ENCODE data around the gene MAGEA3.
A peak's percentile ranks its signal among the peaks of the same experiment; 100 is the strongest.
"Not testable (repeated sequence)": the region's sequence is repeated elsewhere in the genome, so short reads cannot be mapped to it uniquely, and the experiment has no call there.

Gene MAGEA3, protein sequence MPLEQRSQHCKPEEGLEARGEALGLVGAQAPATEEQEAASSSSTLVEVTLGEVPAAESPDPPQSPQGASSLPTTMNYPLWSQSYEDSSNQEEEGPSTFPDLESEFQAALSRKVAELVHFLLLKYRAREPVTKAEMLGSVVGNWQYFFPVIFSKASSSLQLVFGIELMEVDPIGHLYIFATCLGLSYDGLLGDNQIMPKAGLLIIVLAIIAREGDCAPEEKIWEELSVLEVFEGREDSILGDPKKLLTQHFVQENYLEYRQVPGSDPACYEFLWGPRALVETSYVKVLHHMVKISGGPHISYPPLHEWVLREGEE

GRCh38 chrX:152697952-152698931 is at the start of gene MAGEA3:
Gene MAGEA3, plus strand, starts transcription at chrX:152698794. Its CDS starts 2,039 bp downstream, at chrX:152700833.
- not testable (repeated sequence) for DNase-seq

DNA sequence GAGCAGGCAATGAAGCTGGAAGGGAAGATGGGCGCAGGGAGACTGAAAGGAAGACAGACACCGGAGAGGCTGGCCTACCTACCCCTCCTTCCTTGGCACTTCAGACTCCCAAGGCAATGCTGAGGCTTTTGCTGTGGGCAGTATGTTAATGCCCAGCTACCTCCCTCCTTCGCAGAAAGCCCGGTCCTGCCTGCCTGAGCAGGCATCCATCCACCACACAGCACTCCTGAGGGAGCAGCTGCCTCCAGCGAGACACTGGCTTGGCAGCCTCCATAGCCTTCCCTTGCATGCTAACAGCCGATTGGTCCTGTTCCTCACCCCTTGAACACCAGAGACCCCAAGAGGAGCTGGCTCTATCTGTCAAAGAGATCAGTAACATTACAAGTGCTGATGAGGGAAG is 46.5 kb upstream of the MAGEA3 start:
- no peak for DNase-seq

- no peak for DNase-seq
Observed at GRCh38 chrX:152652467-152652866, 46.1 kb upstream of the MAGEA3 start.

DNA sequence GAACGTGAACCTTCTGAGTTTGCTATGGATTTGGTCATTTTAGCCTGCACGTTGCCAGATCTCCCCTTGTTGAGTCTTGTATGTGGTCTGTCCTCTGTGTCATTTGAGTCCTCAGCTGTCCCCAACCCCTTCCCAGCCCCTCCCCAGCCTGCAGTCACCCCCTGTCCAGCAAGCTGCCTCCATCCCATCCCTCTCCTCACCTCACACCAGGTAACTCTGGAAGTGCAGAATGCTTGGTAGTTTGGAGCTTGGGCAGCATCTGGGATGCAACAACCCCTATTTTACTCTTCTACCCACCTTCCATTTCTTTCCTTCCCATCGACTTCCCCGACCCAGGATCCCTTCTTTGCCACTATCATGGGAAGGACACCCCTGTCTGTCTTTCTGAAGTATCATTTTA is 42.5 kb upstream of the MAGEA3 start:
- no peak for DNase-seq

GRCh38 chrX:152656890-152657289 is 41.7 kb upstream of the MAGEA3 start:
- DNase-seq = no peak

DNA sequence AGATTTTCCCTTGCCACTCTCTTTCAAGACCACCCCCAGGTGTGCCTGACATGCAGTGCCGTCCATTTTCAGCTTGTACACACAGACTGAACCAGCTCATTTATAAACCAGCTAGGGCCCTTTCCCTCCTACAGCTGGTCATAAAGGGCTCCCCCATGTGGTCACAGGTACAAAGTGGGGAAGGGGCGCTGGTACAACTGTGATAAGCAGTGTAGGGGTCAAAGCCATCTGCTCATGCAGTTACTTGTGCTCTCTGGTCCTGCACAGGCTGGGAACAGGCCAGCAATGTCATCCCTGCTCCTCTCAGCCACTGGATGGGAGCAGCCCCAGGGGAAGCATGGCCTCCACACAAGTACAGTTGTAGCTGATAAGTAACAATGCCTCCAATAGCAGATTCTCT is 40.3 kb upstream of the MAGEA3 start:
- no peak for DNase-seq

- no peak for DNase-seq
Observed at GRCh38 chrX:152663086-152663485, 35.5 kb upstream of the MAGEA3 start.

- no peak for DNase-seq
Observed at GRCh38 chrX:152674135-152674534, 24.5 kb upstream of the MAGEA3 start.

- DNase-seq = not testable (repeated sequence)
Observed at GRCh38 chrX:152674652-152675051, 23.9 kb upstream of the MAGEA3 start.

DNA sequence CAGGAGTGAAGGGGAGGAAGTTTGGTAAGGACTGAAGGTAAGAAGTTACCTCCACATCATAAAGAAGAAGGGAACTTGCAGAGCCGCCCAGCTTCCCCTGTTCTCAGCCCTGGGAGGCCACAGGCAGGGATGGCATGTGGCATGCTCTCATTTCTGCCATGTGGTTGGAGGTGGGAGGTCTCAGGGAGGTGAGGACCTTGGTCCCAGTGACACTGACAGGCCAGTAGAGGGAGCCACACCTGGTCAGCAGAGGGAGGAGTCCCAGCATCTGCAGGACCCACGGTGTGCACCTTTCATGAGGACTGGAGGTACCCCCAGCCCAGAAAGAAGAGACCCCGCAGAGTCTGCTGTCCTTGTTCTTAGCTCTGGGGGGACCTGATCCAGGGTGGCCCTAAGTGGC is 17.6 kb upstream of the MAGEA3 start:
- DNase-seq = not testable (repeated sequence)

DNA sequence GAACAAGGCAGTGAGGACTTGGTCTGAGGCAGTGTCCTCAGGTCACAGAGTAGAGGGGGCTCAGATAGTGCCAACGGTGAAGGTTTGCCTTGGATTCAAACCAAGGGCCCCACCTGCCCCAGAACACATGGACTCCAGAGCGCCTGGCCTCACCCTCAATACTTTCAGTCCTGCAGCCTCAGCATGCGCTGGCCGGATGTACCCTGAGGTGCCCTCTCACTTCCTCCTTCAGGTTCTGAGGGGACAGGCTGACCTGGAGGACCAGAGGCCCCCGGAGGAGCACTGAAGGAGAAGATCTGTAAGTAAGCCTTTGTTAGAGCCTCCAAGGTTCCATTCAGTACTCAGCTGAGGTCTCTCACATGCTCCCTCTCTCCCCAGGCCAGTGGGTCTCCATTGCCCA is 1.8 kb downstream of the MAGEA3 start:
- not testable (repeated sequence) for DNase-seq

- DNase-seq = not testable (repeated sequence)
Observed at GRCh38 chrX:152706500-152706899, 7.9 kb downstream of the MAGEA3 start.

- DNase-seq = not testable (repeated sequence)
Observed at GRCh38 chrX:152709173-152709572, 10.6 kb downstream of the MAGEA3 start, which contains the start of gene CSAG2. Gene CSAG2, minus strand, starts transcription at chrX:152709273. Its CDS starts 161 bp downstream, at chrX:152709112.

- DNase-seq = not testable (repeated sequence)
Observed at GRCh38 chrX:152713195-152713594, 14.6 kb downstream of the MAGEA3 start.

DNA sequence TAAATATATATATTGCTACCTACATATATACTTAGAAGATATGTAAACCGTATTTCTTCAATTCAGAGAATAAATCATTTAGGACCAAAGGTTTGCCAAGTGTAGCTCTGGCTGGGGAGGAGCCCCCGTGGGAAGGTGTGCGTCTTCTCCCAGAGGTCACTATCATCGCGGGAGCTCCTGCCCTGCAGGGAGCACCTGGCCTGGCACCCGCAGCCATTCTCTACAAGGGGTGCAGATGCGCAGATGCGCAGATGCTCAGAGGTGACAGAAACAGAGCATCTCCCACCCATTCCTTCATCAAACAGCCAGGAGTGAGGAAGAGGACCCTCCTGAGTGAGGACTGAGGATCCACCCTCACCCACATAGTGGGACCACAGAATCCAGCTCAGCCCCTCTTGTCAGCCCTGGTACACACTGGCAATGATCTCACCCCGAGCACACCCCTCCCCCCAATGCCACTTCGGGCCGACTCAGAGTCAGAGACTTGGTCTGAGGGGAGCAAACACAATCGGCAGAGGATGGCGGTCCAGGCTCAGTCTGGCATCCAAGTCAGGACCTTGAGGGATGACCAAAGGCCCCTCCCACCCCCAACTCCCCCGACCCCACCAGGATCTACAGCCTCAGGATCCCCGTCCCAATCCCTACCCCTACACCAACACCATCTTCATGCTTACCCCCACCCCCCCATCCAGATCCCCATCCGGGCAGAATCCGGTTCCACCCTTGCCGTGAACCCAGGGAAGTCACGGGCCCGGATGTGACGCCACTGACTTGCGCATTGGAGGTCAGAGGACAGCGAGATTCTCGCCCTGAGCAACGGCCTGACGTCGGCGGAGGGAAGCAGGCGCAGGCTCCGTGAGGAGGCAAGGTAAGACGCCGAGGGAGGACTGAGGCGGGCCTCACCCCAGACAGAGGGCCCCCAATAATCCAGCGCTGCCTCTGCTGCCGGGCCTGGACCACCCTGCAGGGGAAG is 15.5 kb downstream of the MAGEA3 start, which contains the start of gene MAGEA2B:
Gene MAGEA2B (plus strand): TSS at position 814 of the 973 bp plus-strand sequence. CDS start 2,479 bp downstream, outside the sequence.
- DNase-seq = not testable (repeated sequence)

GRCh38 chrX:152725409-152725808 is 26.8 kb downstream of the MAGEA3 start:
- no peak for DNase-seq

DNA sequence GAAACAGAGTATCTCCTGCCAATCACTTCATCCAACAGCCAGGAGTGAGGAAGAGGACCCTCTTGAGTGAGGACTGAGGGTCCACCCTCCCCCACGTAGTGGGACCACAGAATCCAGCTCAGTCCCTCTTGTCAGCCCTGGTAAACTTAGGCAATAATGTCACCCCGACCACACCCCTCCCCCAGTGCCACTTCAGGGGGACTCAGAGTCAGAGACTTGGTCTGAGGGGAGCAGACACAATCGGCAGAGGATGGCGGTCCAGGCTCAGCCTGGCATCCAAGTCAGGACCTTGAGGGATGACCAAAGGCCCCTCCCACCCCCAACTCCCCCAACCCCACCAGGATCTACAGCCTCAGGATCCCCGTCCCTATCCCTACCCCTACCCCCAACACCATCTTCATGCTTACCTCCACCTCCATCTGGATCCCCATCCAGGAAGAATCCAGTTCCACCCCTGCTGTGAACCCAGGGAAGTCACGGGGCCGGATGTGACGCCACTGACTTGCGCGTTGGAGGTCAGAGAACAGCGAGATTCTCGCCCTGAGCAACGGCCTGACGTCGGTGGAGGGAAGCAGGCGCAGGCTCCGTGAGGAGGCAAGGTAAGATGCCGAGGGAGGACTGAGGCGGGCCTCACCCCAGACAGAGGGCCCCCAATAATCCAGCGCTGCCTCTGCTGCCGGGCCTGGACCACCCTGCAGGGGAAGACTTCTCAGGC is 34.8 kb downstream of the MAGEA3 start, which contains the start of the genes CSAG1 and MAGEA12:
Gene CSAG1 (minus strand): TSS at position 461 of the 715 bp plus-strand sequence. CDS start 1,261 bp downstream, outside the sequence.
Gene MAGEA12 (plus strand): TSS at position 497 of the 715 bp plus-strand sequence. CDS start 2,405 bp downstream, outside the sequence.
- peak; percentile 67 for DNase-seq

- DNase-seq = not testable (repeated sequence)
Observed at GRCh38 chrX:152734143-152734858, 35.7 kb downstream of the MAGEA3 start.

DNA sequence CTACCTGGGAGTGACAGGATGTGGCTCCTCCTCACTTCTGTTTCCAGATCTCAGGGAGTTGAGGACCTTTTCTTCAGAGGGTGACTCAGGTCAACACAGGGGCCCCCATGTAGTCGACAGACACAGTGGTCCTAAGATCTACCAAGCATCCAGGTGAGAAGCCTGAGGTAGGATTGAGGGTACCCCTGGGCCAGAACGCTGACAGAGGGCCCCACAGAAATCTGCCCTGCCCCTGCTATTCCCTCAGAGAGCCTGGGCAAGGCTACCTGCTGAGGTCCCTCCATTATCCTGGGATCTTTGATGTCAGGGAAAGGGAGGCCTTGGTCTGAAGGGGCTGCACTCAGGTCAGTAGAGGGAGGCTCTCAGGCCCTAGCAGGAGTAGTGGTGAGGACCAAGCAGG is 36.5 kb downstream of the MAGEA3 start:
- DNase-seq = no peak

DNA sequence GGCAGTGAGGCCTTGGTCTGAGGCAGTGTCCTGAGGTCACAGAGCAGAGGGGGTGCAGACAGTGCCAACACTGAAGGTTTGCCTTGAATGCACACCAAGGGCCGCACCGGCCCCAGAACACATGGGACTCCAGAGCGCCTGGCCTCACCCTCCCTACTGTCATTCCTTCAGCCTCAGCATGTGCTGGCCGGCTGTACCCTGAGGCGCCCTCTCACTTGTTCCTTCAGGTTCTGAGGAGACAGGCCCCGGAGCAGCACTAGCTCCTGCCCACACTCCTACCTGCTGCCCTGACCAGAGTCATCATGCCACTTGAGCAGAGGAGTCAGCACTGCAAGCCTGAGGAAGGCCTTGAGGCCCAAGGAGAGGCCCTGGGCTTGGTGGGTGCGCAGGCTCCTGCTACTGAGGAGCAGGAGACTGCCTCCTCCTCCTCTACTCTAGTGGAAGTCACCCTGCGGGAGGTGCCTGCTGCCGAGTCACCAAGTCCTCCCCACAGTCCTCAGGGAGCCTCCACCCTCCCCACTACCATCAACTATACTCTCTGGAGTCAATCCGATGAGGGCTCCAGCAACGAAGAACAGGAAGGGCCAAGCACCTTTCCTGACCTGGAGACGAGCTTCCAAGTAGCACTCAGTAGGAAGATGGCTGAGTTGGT is 37.4 kb downstream of the MAGEA3 start:
- DNase-seq = no peak
